HL-60 (cell line): ENCODE data around the gene COMMD3.

Experiments
- GABPA ChIP-seq: IDR thresholded peaks from 2 replicates; pipeline ENCODE4 v1.6.1; 2012; ENCODE audit warnings: low read depth
- POLR2AphosphoS5 ChIP-seq: IDR thresholded peaks from 2 replicates; pipeline ENCODE4 v1.6.1; 2012; ENCODE audit warnings: low read depth
- SPI1 ChIP-seq: IDR thresholded peaks from 2 replicates; pipeline ENCODE4 v1.6.1; 2012; ENCODE audit warnings: low read depth, mild to moderate bottlenecking, borderline replicate concordance
- TF ChIP-seq, protein P1 (sequence below): IDR thresholded peaks from one replicate; pipeline ENCODE4 v1.5.1; 2011; ENCODE audit warnings: low read length, control low read depth, inconsistent platforms; ENCODE audit not compliant: insufficient read depth
- TF ChIP-seq, protein P2 (sequence below): IDR thresholded peaks from 2 replicates; pipeline ENCODE4 v1.6.1; 2012; ENCODE audit warnings: low read depth; ENCODE audit not compliant: insufficient replicate concordance

DNA sequence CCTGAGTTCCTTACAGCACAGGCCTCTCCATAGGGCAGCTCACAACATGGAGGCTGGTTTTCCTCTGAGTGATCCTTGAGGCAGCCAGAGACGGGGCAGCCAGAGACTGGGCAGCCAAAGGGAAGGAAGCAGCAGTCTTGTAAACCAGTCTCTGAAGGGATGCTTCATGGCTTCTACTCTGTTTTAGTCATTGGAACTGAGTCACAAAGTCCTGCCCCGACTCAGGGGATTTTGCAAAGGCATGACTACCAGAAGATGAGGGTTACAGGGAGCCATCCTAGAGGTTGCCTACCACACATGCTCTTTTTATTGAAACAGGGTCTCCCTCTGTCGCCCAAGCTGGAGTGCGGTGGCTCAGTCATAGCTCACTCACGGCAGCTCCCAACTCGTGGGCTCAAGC is 44.4 kb upstream of the COMMD3 start:
- TF ChIP-seq, protein P1, sequence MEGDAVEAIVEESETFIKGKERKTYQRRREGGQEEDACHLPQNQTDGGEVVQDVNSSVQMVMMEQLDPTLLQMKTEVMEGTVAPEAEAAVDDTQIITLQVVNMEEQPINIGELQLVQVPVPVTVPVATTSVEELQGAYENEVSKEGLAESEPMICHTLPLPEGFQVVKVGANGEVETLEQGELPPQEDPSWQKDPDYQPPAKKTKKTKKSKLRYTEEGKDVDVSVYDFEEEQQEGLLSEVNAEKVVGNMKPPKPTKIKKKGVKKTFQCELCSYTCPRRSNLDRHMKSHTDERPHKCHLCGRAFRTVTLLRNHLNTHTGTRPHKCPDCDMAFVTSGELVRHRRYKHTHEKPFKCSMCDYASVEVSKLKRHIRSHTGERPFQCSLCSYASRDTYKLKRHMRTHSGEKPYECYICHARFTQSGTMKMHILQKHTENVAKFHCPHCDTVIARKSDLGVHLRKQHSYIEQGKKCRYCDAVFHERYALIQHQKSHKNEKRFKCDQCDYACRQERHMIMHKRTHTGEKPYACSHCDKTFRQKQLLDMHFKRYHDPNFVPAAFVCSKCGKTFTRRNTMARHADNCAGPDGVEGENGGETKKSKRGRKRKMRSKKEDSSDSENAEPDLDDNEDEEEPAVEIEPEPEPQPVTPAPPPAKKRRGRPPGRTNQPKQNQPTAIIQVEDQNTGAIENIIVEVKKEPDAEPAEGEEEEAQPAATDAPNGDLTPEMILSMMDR, result no peak
- TF ChIP-seq POLR2AphosphoS5 (no peak), GABPA (no peak), SPI1 (no peak)
- TF ChIP-seq, protein P2, sequence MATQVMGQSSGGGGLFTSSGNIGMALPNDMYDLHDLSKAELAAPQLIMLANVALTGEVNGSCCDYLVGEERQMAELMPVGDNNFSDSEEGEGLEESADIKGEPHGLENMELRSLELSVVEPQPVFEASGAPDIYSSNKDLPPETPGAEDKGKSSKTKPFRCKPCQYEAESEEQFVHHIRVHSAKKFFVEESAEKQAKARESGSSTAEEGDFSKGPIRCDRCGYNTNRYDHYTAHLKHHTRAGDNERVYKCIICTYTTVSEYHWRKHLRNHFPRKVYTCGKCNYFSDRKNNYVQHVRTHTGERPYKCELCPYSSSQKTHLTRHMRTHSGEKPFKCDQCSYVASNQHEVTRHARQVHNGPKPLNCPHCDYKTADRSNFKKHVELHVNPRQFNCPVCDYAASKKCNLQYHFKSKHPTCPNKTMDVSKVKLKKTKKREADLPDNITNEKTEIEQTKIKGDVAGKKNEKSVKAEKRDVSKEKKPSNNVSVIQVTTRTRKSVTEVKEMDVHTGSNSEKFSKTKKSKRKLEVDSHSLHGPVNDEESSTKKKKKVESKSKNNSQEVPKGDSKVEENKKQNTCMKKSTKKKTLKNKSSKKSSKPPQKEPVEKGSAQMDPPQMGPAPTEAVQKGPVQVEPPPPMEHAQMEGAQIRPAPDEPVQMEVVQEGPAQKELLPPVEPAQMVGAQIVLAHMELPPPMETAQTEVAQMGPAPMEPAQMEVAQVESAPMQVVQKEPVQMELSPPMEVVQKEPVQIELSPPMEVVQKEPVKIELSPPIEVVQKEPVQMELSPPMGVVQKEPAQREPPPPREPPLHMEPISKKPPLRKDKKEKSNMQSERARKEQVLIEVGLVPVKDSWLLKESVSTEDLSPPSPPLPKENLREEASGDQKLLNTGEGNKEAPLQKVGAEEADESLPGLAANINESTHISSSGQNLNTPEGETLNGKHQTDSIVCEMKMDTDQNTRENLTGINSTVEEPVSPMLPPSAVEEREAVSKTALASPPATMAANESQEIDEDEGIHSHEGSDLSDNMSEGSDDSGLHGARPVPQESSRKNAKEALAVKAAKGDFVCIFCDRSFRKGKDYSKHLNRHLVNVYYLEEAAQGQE, result no peak
